Bronchial epithelial cell (primary cell): ENCODE data around the gene RFWD3. TPM values are rescaled to one million over a fixed set of nuclear protein-coding genes. Genes with fewer than 3 reads are reported as not detected.
A peak's percentile ranks its signal among the peaks of the same experiment; 100 is the strongest.

ENCODE experiments used
- DNase-seq: peaks from one replicate; pipeline ENCODE4 v3.0.0-alpha.2; 2010; ENCODE audit warnings: low read depth
- FAIRE-seq: peaks from 2 replicates; lab custom pipeline; 2011; peaks lifted over from hg19 to GRCh38; lab: Jason Lieb, UNC
- H3K27me3 ChIP-seq: 2 replicates; pipeline ENCODE4 v1.5.1; 2011; ENCODE audit warnings: low read length; ENCODE audit not compliant: control insufficient read depth, insufficient read depth
- H3K36me3 ChIP-seq: 2 replicates; pipeline ENCODE4 v1.5.1; 2011; ENCODE audit warnings: low read length; ENCODE audit not compliant: control insufficient read depth, insufficient read depth
- H3K4me3 ChIP-seq: 2 replicates; pipeline ENCODE4 v1.5.1; 2011; ENCODE audit warnings: mild to moderate bottlenecking, low read depth, low read length, control low read depth
- CTCF ChIP-seq: IDR thresholded peaks from 2 replicates; pipeline ENCODE4 v1.5.1; 2011; ENCODE audit warnings: mild to moderate bottlenecking, moderate library complexity, low read length, control low read depth, inconsistent platforms; ENCODE audit not compliant: insufficient read depth, severe bottlenecking
- total RNA-seq: library from RNA; depleted of rRNA; stranded (reverse); fragments of >200 nt; gene quantifications from 2 replicates; pipeline ENCODE4 v1.2.1, GENCODE V29; 2014

The RFWD3 gene
- total RNA-seq, 1 donor from 2014 or later = 11.6 TPM

- FAIRE-seq = no peak
- DNase-seq = no peak
- H3K36me3 ChIP-seq = peaks cover 6% of the 10 kb centered on the region
- TF ChIP-seq CTCF = no peak
- H3K27me3 ChIP-seq = no peaks in the 10 kb centered on the region
- no peak overlapping the region for H3K4me3 ChIP-seq
Observed at GRCh38 chr16:74637742-74638453, 28.8 kb downstream of the RFWD3 start.

DNA sequence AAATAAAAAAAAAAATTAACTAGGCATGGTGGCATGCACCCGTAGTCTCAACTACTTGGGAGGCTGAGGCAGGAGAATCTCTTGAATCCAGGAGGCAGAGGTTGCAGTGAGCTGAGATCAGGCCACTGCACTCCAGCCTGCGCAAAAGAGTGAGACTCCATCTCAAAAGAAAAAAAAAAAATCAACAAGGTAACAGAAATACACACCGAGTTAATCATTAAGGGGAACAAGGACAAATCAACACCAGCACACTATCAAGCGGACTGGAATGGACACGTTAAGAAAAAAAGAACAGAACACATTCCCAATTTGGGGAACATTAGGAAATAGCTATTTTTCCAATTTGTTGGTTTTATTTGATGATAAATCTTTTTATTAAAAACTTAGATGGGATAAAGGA is 31.4 kb downstream of the RFWD3 start:
- no peak for TF ChIP-seq CTCF
- no peaks in the 10 kb centered on the region for H3K27me3 ChIP-seq
- FAIRE-seq (no peak), DNase-seq (no peak)
- peaks cover 13% of the 10 kb centered on the region for H3K36me3 ChIP-seq
- no peak overlapping the region for H3K4me3 ChIP-seq

GRCh38 chr16:74633686-74634085 is 33.0 kb downstream of the RFWD3 start:
- DNase-seq (peak; percentile 32), FAIRE-seq (no peak)
- TF ChIP-seq CTCF = no peak
- peaks cover 13% of the 10 kb centered on the region for H3K36me3 ChIP-seq
- H3K27me3 ChIP-seq = no peaks in the 10 kb centered on the region
- H3K4me3 ChIP-seq = no peak overlapping the region

GRCh38 chr16:74627506-74628220 is 39.0 kb downstream of the RFWD3 start:
- FAIRE-seq (no peak), DNase-seq (no peak)
- H3K4me3 ChIP-seq = no peak overlapping the region
- no peaks in the 10 kb centered on the region for H3K27me3 ChIP-seq
- H3K36me3 ChIP-seq = peaks cover 20% of the 10 kb centered on the region
- TF ChIP-seq CTCF = no peak

GRCh38 chr16:74626741-74627416 is 39.8 kb downstream of the RFWD3 start:
- no peaks in the 10 kb centered on the region for H3K27me3 ChIP-seq
- FAIRE-seq (no peak), DNase-seq (no peak)
- no peak for TF ChIP-seq CTCF
- no peak overlapping the region for H3K4me3 ChIP-seq
- peaks cover 21% of the 10 kb centered on the region for H3K36me3 ChIP-seq
